GM12878 (cell line): ENCODE data around the gene DNAJB8. TPM values are rescaled to one million over a fixed set of nuclear protein-coding genes. Genes with fewer than 3 reads are reported as not detected.

Experiments
- ATAC-seq: fragments of 200-7000 bp; cut with Tn5 transposase; 3 replicates; pipeline ENCODE4 v1.9.1; 2020; ENCODE audit warnings: mild to moderate bottlenecking, moderate library complexity
- BruUV-seq: library from RNA; stranded (reverse); fragments of 400-500 nt; replicated peaks from 2 replicates; lab custom pipeline; 2021; lab: Mats Ljungman, UMichigan
- CTCF ChIA-PET: fragments of 300-600 bp; sonication (Branson Sonifier 250); formaldehyde crosslinking; extraction: SDS; loops from one replicate; lab custom pipeline; 2021; ENCODE audit warnings: inconsistent platforms; lab: Yijun Ruan, JAX
- POLR2A ChIA-PET: fragments of 350-600 bp; formaldehyde crosslinking; extraction: SDS; loops from one replicate; lab custom pipeline; 2021; ENCODE audit warnings: inconsistent platforms; lab: Charles Lee
- RAD21 ChIA-PET: fragments of 300-600 bp; sonication (Branson Sonifier 250); formaldehyde crosslinking; loops from one replicate; lab custom pipeline; 2023; ENCODE audit warnings: antibody characterized with exemption; ENCODE audit not compliant: unreplicated experiment; lab: Charles Lee
- SMC1A ChIA-PET: fragments of 300-600 bp; sonication (Branson Sonifier 250); formaldehyde crosslinking; loops from one replicate; lab custom pipeline; 2023; ENCODE audit not compliant: unreplicated experiment, uncharacterized antibody; lab: Charles Lee
- DNase-seq: peaks from one replicate; pipeline ENCODE4 v3.0.0-alpha.2; 2011; ENCODE audit warnings: low read depth, low spot score
- FAIRE-seq: peaks from 3 replicates; lab custom pipeline; 2011; peaks lifted over from hg19 to GRCh38; lab: Jason Lieb, UNC
- H2AFZ ChIP-seq: 2 replicates; pipeline ENCODE4 v1.6.0; 2011; ENCODE audit warnings: low read depth, low read length, control low read depth; ENCODE audit not compliant: control insufficient read depth
- H3K27ac ChIP-seq: 2 replicates; pipeline ENCODE4 v1.5.1; 2011; ENCODE audit warnings: control low read depth; ENCODE audit not compliant: control insufficient read depth, insufficient read depth
- H3K27me3 ChIP-seq, 2 experiments: replicated peaks in 1 of 2; 2 replicates each; pipeline versions ENCODE4 v1.6.0 to v1.6.1; 2011; ENCODE audit warnings: low read length in 1 of 2; ENCODE audit not compliant: control insufficient read depth in 2 of 2, insufficient read depth in 2 of 2
- H3K36me3 ChIP-seq, 2 experiments: 2 replicates each; pipeline ENCODE4 v1.5.1; 2011; ENCODE audit warnings: low read length in 1 of 2; ENCODE audit not compliant: control insufficient read depth in 2 of 2, insufficient read depth in 2 of 2
- H3K4me1 ChIP-seq: 2 replicates; pipeline ENCODE4 v1.6.1; 2011; ENCODE audit warnings: mild to moderate bottlenecking, low read length, moderate library complexity, mixed read lengths; ENCODE audit not compliant: control insufficient read depth, insufficient read depth
- H3K4me2 ChIP-seq: 2 replicates; pipeline ENCODE4 v1.6.0; 2011; ENCODE audit warnings: control low read depth; ENCODE audit not compliant: control insufficient read depth, insufficient read depth
- H3K4me3 ChIP-seq: fragments of 200-600 bp; sonication (generic); 2 replicates; pipeline ENCODE4 v1.5.1; 2016
- H3K79me2 ChIP-seq: 2 replicates; pipeline ENCODE4 v1.6.0; 2011; ENCODE audit warnings: low read length; ENCODE audit not compliant: control insufficient read depth, insufficient read depth
- H3K9ac ChIP-seq: 2 replicates; pipeline ENCODE4 v1.8.0; 2011; ENCODE audit warnings: low read length, control low read depth, mixed read lengths; ENCODE audit not compliant: control insufficient read depth, insufficient read depth
- H3K9me3 ChIP-seq: replicated peaks from 3 replicates; pipeline ENCODE4 v1.5.1; 2011; ENCODE audit warnings: mild to moderate bottlenecking, low read length; ENCODE audit not compliant: control insufficient read depth, insufficient read depth
- H4K20me1 ChIP-seq: 2 replicates; pipeline ENCODE4 v1.6.0; 2011; ENCODE audit not compliant: control insufficient read depth, insufficient read depth
- BACH1 ChIP-seq: fragments of 450-650 bp; IDR thresholded peaks from 2 replicates; pipeline ENCODE4 v1.6.1; 2017; ENCODE audit warnings: mild to moderate bottlenecking, borderline replicate concordance
- DPF2 ChIP-seq: fragments of 450-650 bp; IDR thresholded peaks from 2 replicates; pipeline ENCODE4 v1.6.1; 2017; ENCODE audit warnings: mild to moderate bottlenecking
- E2F4 ChIP-seq: IDR thresholded peaks from 2 replicates; pipeline ENCODE4 v1.6.1; 2012; ENCODE audit warnings: low read depth, low read length, improper control_type of control experiment
- KAT2A ChIP-seq: conservative IDR thresholded peaks from 2 replicates; pipeline ENCODE4 v1.6.1; 2011; ENCODE audit warnings: low read depth, low read length; ENCODE audit not compliant: control insufficient read depth
- LARP7 ChIP-seq: fragments of 450-650 bp; IDR thresholded peaks from 2 replicates; pipeline ENCODE4 v1.6.1; 2017; ENCODE audit warnings: mild to moderate bottlenecking
- MLLT1 ChIP-seq: fragments of 450-650 bp; IDR thresholded peaks from 2 replicates; pipeline ENCODE4 v1.6.1; 2016; ENCODE audit warnings: mild to moderate bottlenecking
- PBX3 ChIP-seq: IDR thresholded peaks from 2 replicates; pipeline ENCODE4 v1.6.1; 2011; ENCODE audit warnings: mild to moderate bottlenecking, low read depth, low read length, moderate library complexity; ENCODE audit not compliant: insufficient replicate concordance
- USF2 ChIP-seq: IDR thresholded peaks from 2 replicates; pipeline ENCODE4 v1.6.1; 2011; ENCODE audit warnings: low read depth, low read length, improper control_type of control experiment, borderline replicate concordance
- ZNF24 ChIP-seq: fragments of 450-650 bp; IDR thresholded peaks from 2 replicates; pipeline ENCODE4 v1.6.1; 2017; ENCODE audit warnings: antibody characterized with exemption, mild to moderate bottlenecking
- WGBS: methylation state at CpG from one replicate; pipeline ENCODE4 v1.1.6; 2016; ENCODE audit warnings: low lambda C conversion rate; ENCODE audit not compliant: insufficient replicate concordance, insufficient coverage; ENCODE audit errors: missing lambda C conversion rate; 5-methylcytosine and 5-hydroxymethylcytosine counted together
- in situ Hi-C: fragments of 300-500 bp; cut with MboI; formaldehyde crosslinking; loops from 9 replicates; pipeline ENCODE4 v1.14.3; 2018; ENCODE audit warnings: mixed read lengths
- intact Hi-C: fragments of 100-400 bp; cut with micrococcal nuclease; formaldehyde crosslinking; loops from one replicate; pipeline ENCODE4 v1.14.2; 2022; ENCODE audit not compliant: unreplicated experiment
- polyA plus RNA-seq, 11 experiments: library from polyadenylated mRNA; depleted of rRNA in 4 of 11; unstranded in 6 of 11; stranded (reverse) in 5 of 11; fragments of >200 nt; fragmentation: Nextera tagmentation in 4 of 11; fragmentation: Illumina TruSeq in 1 of 11; extraction: Ambion mirVana in 4 of 11; extraction: Trizol in 1 of 11; gene quantifications; 1 replicate in 1 of 11; 2 replicates in 10 of 11; pipeline versions ENCODE4 v1.2.1 to v1.2.3, GENCODE V29; 2011 to 2016; ENCODE audit warnings: inconsistent platforms in 2 of 11, missing spikeins in 2 of 11, low read depth in 1 of 11
- total RNA-seq, 4 experiments: library from RNA; depleted of rRNA in 3 of 4; stranded (reverse); fragments of >200 nt in 3 of 4; fragmentation: Illumina TruSeq in 1 of 4; extraction: Trizol in 1 of 4; gene quantifications; 2 replicates each; pipeline versions ENCODE4 v1.2.1 to v1.2.3, GENCODE V29; 2013 to 2021

The DNAJB8 gene
- total and polyA plus RNA-seq, 10 of the 15 experiments (the other 5 are each of a cell fraction or from before 2014, with no cell fraction given), result not detected

GRCh38 chr3:128485282-128486204, 18.9 kb upstream of the DNAJB8 start:
- no peak for DNase-seq
- Histone ChIP-seq H3K27ac (no peak overlapping the region), H2AFZ (no peak overlapping the region), H4K20me1 (no peaks in the 10 kb centered on the region; the same call in 1 of the 2 replicates), H3K4me3 (no peak overlapping the region), H3K27me3 (peaks cover 25 to 34% of the 10 kb centered on the region in 2 experiments), H3K9ac (no peak overlapping the region), H3K79me2 (no peaks in the 10 kb centered on the region), H3K4me1 (no peaks in the 10 kb centered on the region), H3K9me3 (no peaks in the 10 kb centered on the region), H3K36me3 (no peaks in the 10 kb centered on the region), H3K4me2 (no peak overlapping the region)
- BruUV-seq, result no TSS peak
- POLR2A ChIA-PET, result no interaction called here
- no peak for TF ChIP-seq MLLT1
- TF ChIP-seq ZNF24, result no peak
- no peak for TF ChIP-seq E2F4
- no peak for TF ChIP-seq DPF2
- TF ChIP-seq BACH1, result no peak
- no peak for TF ChIP-seq PBX3
- no peak for TF ChIP-seq USF2
- TF ChIP-seq LARP7, result no peak
- TF ChIP-seq KAT2A, result no peak
- RAD21 ChIA-PET, result no interaction called here
- no peak for FAIRE-seq
- WGBS, result 34% methylated on average over 29 of the region's 29 CpGs
- no peak for ATAC-seq
- SMC1A ChIA-PET, result no interaction called here
- CTCF ChIA-PET, result no interaction called here
- intact Hi-C loops, result no loop called here
- in situ Hi-C loops, result no loop called here
